Body of pancreas (tissue), 4 donors: ENCODE measurements around the gene SBNO2. TPM values are rescaled to one million over a fixed set of nuclear protein-coding genes. Genes with fewer than 3 reads are reported as not detected.
"Not testable (repeated sequence)": the region's sequence is repeated elsewhere in the genome, so short reads cannot be mapped to it uniquely, and the experiment has no call there.

ENCODE experiments used
- ATAC-seq: fragments of 150-250 bp; one replicate; pipeline ENCODE4 v1.9.1; 2016
- DNase-seq, 4 donors: peaks; one replicate each; pipeline ENCODE4 v3.0.0-alpha.2; 2019
- H3K27ac ChIP-seq, 4 donors: fragments of 200-600 bp; sonication (generic); 1 replicate in 3 of 4; 2 replicates in 1 of 4; pipeline versions ENCODE4 v1.5.1 to v1.6.1; 2016 to 2019; ENCODE audit warnings: mild to moderate bottlenecking in 1 of 4, mixed read lengths in 1 of 4, moderate library complexity in 1 of 4
- H3K27me3 ChIP-seq, 2 donors: fragments of 200-600 bp; sonication (generic); one replicate each; pipeline ENCODE4 v1.6.0; 2016; ENCODE audit warnings: mild to moderate bottlenecking in 1 of 2
- H3K36me3 ChIP-seq, 2 donors: fragments of 200-600 bp; sonication (generic); replicated peaks in 1 of 2; 2 replicates each; pipeline ENCODE4 v1.5.1; 2016; ENCODE audit warnings: low read depth in 2 of 2; ENCODE audit not compliant: insufficient read depth in 1 of 2
- H3K4me1 ChIP-seq: fragments of 200-600 bp; sonication (generic); one replicate; pipeline ENCODE4 v1.6.0; 2016
- H3K4me3 ChIP-seq, 2 donors: fragments of 200-600 bp; sonication (generic); 1 replicate in 1 of 2; 2 replicates in 1 of 2; pipeline ENCODE4 v1.5.1; 2016 to 2019
- H3K9me3 ChIP-seq, 3 donors: fragments of 200-600 bp; sonication (generic); 1 replicate in 2 of 3; 2 replicates in 1 of 3; pipeline ENCODE4 v1.5.1; 2016
- CTCF ChIP-seq, 7 experiments: fragments of 450-650 bp in 4 of 7; fragments of 200-600 bp in 3 of 7; sonication (generic) in 3 of 7; IDR thresholded peaks; one replicate each; pipeline ENCODE4 v1.5.1; 2016 to 2019; ENCODE audit warnings: antibody characterized with exemption in 7 of 7
- POLR2A ChIP-seq, 3 donors: fragments of 450-650 bp; IDR thresholded peaks; one replicate each; pipeline ENCODE4 v1.6.1; 2016; ENCODE audit warnings: antibody characterized with exemption in 3 of 3, mild to moderate bottlenecking in 2 of 3
- WGBS, 2 donors: methylation state at CpG; one replicate each; pipeline ENCODE4 v1.1.5; 2017; 5-methylcytosine and 5-hydroxymethylcytosine counted together
- intact Hi-C: fragments of 100-400 bp; cut with DNase I; formaldehyde crosslinking; loops from one replicate; pipeline ENCODE4 v1.15.1; 2023
- total RNA-seq, 2 donors: library from RNA; depleted of rRNA; stranded (reverse); fragments of >200 nt; gene quantifications; one replicate each; pipeline ENCODE4 v1.1.0, GENCODE V29; 2016

Gene SBNO2
- total RNA-seq, 2 donors from 2014 or later: 14.0 to 30.7 TPM

- H3K27ac ChIP-seq: no peak overlapping the region
Observed at GRCh38 chr19:1129535-1129934, 44.5 kb downstream of the SBNO2 start.

GRCh38 chr19:1129084-1129483, 45.0 kb downstream of the SBNO2 start:
- DNase-seq, H3K27ac ChIP-seq, ATAC-seq, intact Hi-C loops, H3K9me3 ChIP-seq, H3K27me3 ChIP-seq, H3K4me3 ChIP-seq: not testable (repeated sequence)
- Histone ChIP-seq H3K4me1 (peaks cover 27% of the 10 kb centered on the region), H3K36me3 (peaks cover 8 to 14% of the 10 kb centered on the region in 2 donors)
- 87 to 97% methylated on average over 4 to 7 of the region's 7 CpGs for WGBS, 2 donors

More at GRCh38 chr19:1129535-1129934, 44.5 kb downstream of the SBNO2 start:
- Histone ChIP-seq H3K27me3 (no peaks in the 10 kb centered on the region), H3K9me3 (no peaks in the 10 kb centered on the region), H3K36me3 (peaks cover 8 to 10% of the 10 kb centered on the region in 2 donors), H3K4me1 (peaks cover 27% of the 10 kb centered on the region), H3K4me3 (no peak overlapping the region)
- WGBS, 2 donors: 95 to 96% methylated on average over 4 to 16 of the region's 18 CpGs
- TF ChIP-seq POLR2A (IDR thresholded peaks at IDR 0.05) (no peak), CTCF (IDR thresholded peaks at IDR 0.05) (no peak)
- no peak for ATAC-seq
- DNase-seq: no peak
- intact Hi-C loops: no loop called here

- intact Hi-C loops: no loop called here
Observed at GRCh38 chr19:1128106-1128505, 46.0 kb downstream of the SBNO2 start.

GRCh38 chr19:1126984-1127760, 46.9 kb downstream of the SBNO2 start:
- TF ChIP-seq POLR2A (IDR thresholded peaks at IDR 0.05) (no peak), CTCF (IDR thresholded peaks at IDR 0.05) (no peak)
- Histone ChIP-seq H3K4me1 (peaks cover 8% of the 10 kb centered on the region), H3K27ac (no peak overlapping the region), H3K27me3 (no peaks in the 10 kb centered on the region), H3K36me3 (peaks cover 17 to 29% of the 10 kb centered on the region in 2 donors), H3K4me3 (no peak overlapping the region), H3K9me3 (no peaks in the 10 kb centered on the region)
- ATAC-seq: no peak
- 92 to 93% methylated on average over 23 to 33 of the region's 33 CpGs for WGBS, 2 donors
- intact Hi-C loops: no loop called here
- no peak for DNase-seq

More at GRCh38 chr19:1128106-1128505, 46.0 kb downstream of the SBNO2 start:
- no peaks in the 10 kb centered on the region for H3K9me3 ChIP-seq
- WGBS, 2 donors: 94 to 97% methylated on average over 17 of the region's 17 CpGs
- no peaks in the 10 kb centered on the region for H3K27me3 ChIP-seq
- peaks cover 17% of the 10 kb centered on the region for H3K4me1 ChIP-seq
- no peak for ATAC-seq
- no peak overlapping the region for H3K27ac ChIP-seq
- H3K36me3 ChIP-seq: peaks cover 17 to 21% of the 10 kb centered on the region in 2 donors
- no peak overlapping the region for H3K4me3 ChIP-seq
- DNase-seq: no peak
- TF ChIP-seq POLR2A (IDR thresholded peaks at IDR 0.05) (no peak), CTCF (IDR thresholded peaks at IDR 0.05) (no peak)

- Histone ChIP-seq H3K4me3 (no peak overlapping the region), H3K4me1 (peaks cover 6% of the 10 kb centered on the region), H3K27me3 (no peaks in the 10 kb centered on the region), H3K9me3 (no peaks in the 10 kb centered on the region), H3K27ac (no peak overlapping the region), H3K36me3 (peaks cover 17 to 38% of the 10 kb centered on the region in 2 donors)
- ATAC-seq (no peak), DNase-seq (no peak)
- TF ChIP-seq CTCF (IDR thresholded peaks at IDR 0.05) (no peak), POLR2A (IDR thresholded peaks at IDR 0.05) (no peak)
- intact Hi-C loops: no loop called here
- 85 to 90% methylated on average over 33 of the region's 33 CpGs for WGBS, 2 donors
Observed at GRCh38 chr19:1125601-1126467, 48.2 kb downstream of the SBNO2 start.
